GM10266 (cell line): ENCODE measurements around the gene CDC42.

Experiments used
- DNase-seq: peaks from one replicate; pipeline ENCODE4 v3.0.0; 2012; ENCODE audit errors: extremely low spot score
- CTCF ChIP-seq: IDR thresholded peaks from 2 replicates; pipeline ENCODE4 v1.5.1; 2012; ENCODE audit warnings: mild to moderate bottlenecking, low read depth; ENCODE audit not compliant: control insufficient read depth, insufficient read depth; ENCODE audit errors: missing control alignments

CDC42 gene

GRCh38 chr1:22088331-22088730 lies 35.8 kb downstream of the CDC42 start:
- no peak for TF ChIP-seq CTCF
- no peak for DNase-seq

DNA sequence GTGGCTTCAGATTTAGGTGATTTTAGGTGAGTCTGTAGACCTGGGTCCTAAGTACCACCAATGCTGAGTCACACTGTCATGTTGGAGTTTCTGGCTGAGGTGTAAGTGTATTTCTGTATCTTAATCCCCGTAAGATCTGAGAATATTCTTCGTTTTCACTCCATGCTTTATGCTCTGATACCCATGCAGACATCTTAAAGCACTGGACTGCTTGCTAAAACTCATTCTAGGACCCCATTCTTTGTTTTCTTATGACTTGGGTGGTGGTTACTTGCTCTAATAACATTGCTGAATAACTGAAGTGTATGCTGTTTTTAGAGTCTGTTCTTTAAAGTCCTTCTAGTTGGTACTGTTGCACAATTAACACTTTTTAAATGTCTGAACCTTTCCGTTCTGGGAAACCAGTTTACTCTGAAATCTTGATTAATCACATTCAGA lies 36.6 kb downstream of the CDC42 start:
- no peak for DNase-seq
- no peak for TF ChIP-seq CTCF

DNA sequence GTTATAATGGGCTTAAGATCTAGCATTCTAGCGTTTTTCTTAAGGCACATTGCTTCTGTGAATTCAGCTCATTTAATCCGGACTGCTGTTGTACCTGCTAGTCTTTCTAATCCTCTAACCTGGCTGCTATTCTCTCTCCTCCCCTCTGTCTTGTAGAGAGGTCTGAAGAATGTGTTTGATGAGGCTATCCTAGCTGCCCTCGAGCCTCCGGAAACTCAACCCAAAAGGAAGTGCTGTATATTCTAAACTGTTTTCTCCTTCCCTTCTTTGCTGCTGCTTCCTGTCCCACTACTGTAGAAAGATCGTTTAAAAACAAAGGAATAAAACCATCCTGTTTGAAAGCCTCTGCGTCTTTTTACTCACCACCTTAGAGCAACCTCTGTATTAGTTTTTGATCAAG lies 37.3 kb downstream of the CDC42 start:
- TF ChIP-seq CTCF = no peak
- DNase-seq = no peak

GRCh38 chr1:22090867-22091266 lies 38.4 kb downstream of the CDC42 start:
- no peak for DNase-seq
- no peak for TF ChIP-seq CTCF

DNA sequence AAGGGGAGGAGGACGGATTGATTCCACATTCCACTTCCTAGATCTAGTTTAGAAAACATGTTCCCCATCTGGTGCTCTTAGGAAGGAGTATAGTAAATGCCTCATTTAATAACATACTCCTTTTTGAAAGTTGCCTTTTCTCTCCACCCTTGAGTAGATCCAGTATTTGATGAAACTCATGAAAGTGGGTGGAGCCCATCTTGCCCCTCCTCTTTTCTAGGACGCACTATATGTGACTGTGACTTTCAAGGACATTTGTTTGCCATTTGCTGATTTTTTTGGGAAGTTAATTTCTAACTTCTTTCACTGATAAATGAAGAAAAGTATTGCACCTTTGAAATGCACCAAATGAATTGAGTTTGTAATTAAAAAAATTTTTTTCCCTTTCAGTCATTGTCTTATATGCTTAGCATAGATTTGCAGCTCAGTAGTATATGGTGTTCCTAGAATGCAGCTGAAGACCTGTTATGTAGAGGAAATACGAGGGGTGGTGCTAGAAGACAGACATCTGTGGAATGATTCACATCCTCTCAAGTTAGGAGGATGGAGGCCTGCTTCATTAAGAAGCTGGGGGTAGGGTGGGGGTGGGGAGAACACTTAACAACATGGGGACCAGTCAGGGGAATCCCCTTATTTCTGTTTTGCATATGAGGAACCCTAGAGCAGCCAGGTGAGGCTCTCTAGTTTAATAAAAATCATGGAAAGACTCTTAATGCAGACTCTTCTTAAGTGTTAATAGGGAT lies 39.7 kb downstream of the CDC42 start:
- DNase-seq = peak; percentile 32
- TF ChIP-seq CTCF = peak; percentile 8

GRCh38 chr1:22093513-22093912 lies 41.0 kb downstream of the CDC42 start:
- TF ChIP-seq CTCF = no peak
- DNase-seq = no peak

DNA sequence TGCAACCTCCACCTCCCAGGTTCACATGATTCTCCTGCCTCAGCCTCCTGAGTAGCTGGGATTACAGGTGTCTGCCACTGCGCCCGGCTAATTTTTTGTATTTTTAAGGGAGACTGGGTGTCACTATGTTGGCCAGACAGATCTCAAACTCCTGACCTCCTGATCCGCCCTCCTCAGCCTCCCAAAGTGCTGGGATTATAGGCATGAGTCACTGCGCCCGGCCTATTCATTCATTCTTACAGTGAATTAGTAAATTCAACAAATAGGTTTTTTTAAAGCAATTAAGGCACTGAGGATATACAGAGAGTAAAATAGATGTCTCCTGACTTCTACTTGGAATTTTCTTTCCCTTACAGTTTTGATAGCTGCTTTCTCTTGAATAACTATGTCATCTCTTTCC lies 43.5 kb downstream of the CDC42 start:
- no peak for DNase-seq
- TF ChIP-seq CTCF = no peak
